A549 (cell line): ENCODE measurements around the gene RNF213. TPM values are rescaled to one million over a fixed set of nuclear protein-coding genes. Genes with fewer than 3 reads are reported as not detected.

ENCODE experiments used
- ATAC-seq, 2 experiments: fragments of 200-7000 bp in 1 of 2; fragments of >200 bp in 1 of 2; cut with Nextera tagmentation in 1 of 2; cut with Tn5 transposase in 1 of 2; 3 replicates each; pipeline versions ENCODE4 v1.8.0 to v1.9.1; 2018 to 2020; ENCODE audit warnings: mild to moderate bottlenecking in 1 of 2, moderate library complexity in 1 of 2
- CTCF ChIA-PET: fragments of 300-600 bp; sonication (Branson Sonifier 250); formaldehyde crosslinking; extraction: SDS; loops from one replicate; lab custom pipeline; 2021; ENCODE audit warnings: antibody characterized with exemption, inconsistent platforms; lab: Yijun Ruan, JAX
- POLR2A ChIA-PET: fragments of 350-600 bp; formaldehyde crosslinking; extraction: SDS; loops from one replicate; lab custom pipeline; 2021; ENCODE audit warnings: antibody characterized with exemption, inconsistent platforms; lab: Yijun Ruan, JAX
- DNase-seq, 2 experiments: peaks; one replicate each; pipeline versions ENCODE4 v3.0.0 to v3.0.0-alpha.2; 2011 to 2016; ENCODE audit warnings: low read depth in 1 of 2, low spot score in 1 of 2
- FAIRE-seq: peaks from 2 replicates; lab custom pipeline; 2011; peaks lifted over from hg19 to GRCh38; lab: Jason Lieb, UNC
- H3K27ac ChIP-seq, 2 experiments: fragments of >200 bp; sonication (Bioruptor Twin); formaldehyde crosslinking; 3 replicates each; pipeline ENCODE4 v1.5.1; 2016 to 2017
- H3K4me1 ChIP-seq: fragments of >200 bp; sonication (Bioruptor Twin); formaldehyde crosslinking; 3 replicates; pipeline ENCODE4 v1.6.1; 2016
- H3K4me2 ChIP-seq: fragments of >200 bp; sonication (Bioruptor Twin); formaldehyde crosslinking; 3 replicates; pipeline ENCODE4 v1.6.1; 2016
- H3K4me3 ChIP-seq: fragments of >200 bp; sonication (Bioruptor Twin); formaldehyde crosslinking; 3 replicates; pipeline ENCODE4 v1.5.1; 2016
- H3K9me3 ChIP-seq: fragments of >200 bp; sonication (Bioruptor Twin); formaldehyde crosslinking; 3 replicates; pipeline ENCODE4 v1.6.1; 2016
- CBX2 ChIP-seq: fragments of 200-600 bp; sonication (generic); IDR thresholded peaks from 2 replicates; pipeline ENCODE4 v1.6.1; 2016; ENCODE audit warnings: low read depth, mild to moderate bottlenecking, borderline replicate concordance
- CBX8 ChIP-seq: fragments of 200-600 bp; sonication (generic); IDR thresholded peaks from 2 replicates; pipeline ENCODE4 v1.6.1; 2016
- CEBPB ChIP-seq, 2 experiments: fragments of >200 bp in 1 of 2; sonication (Bioruptor Twin) in 1 of 2; formaldehyde crosslinking in 1 of 2; IDR thresholded peaks; 2 replicates each; pipeline ENCODE4 v1.6.1; 2012 to 2016
- CHD2 ChIP-seq: fragments of 150-350 bp; IDR thresholded peaks from 2 replicates; pipeline ENCODE4 v1.6.1; 2014; ENCODE audit warnings: low read length; ENCODE audit not compliant: partially characterized antibody
- EHF ChIP-seq: fragments of 250-450 bp; sonication (Bioruptor Pico); IDR thresholded peaks from 2 replicates; pipeline ENCODE4 v1.5.0; 2020; ENCODE audit warnings: mild to moderate bottlenecking
- EP300 ChIP-seq, 2 experiments: fragments of >200 bp; sonication (Bioruptor Twin); formaldehyde crosslinking; IDR thresholded peaks; 2 replicates in 1 of 2; 3 replicates in 1 of 2; pipeline ENCODE4 v1.6.1; 2016 to 2017
- FOXS1 ChIP-seq: fragments of 250-450 bp; sonication (Bioruptor Pico); IDR thresholded peaks from 2 replicates; pipeline ENCODE4 v1.5.0; 2020; ENCODE audit warnings: mild to moderate bottlenecking, moderate library complexity
- GATA3 ChIP-seq: IDR thresholded peaks from 2 replicates; pipeline ENCODE4 v1.6.1; 2012; ENCODE audit warnings: borderline replicate concordance
- HDAC2 ChIP-seq: fragments of 200-600 bp; sonication (generic); IDR thresholded peaks from 2 replicates; pipeline ENCODE4 v1.6.1; 2016
- HOXA7 ChIP-seq: fragments of 250-450 bp; sonication (Bioruptor Pico); IDR thresholded peaks from 2 replicates; pipeline ENCODE4 v1.5.0; 2020; ENCODE audit warnings: mild to moderate bottlenecking, moderate library complexity
- HOXB13 ChIP-seq: fragments of 250-450 bp; sonication (Bioruptor Pico); IDR thresholded peaks from 2 replicates; pipeline ENCODE4 v1.5.0; 2020; ENCODE audit warnings: low read depth, mild to moderate bottlenecking, moderate library complexity
- MAZ ChIP-seq: fragments of 150-350 bp; IDR thresholded peaks from 2 replicates; pipeline ENCODE4 v1.6.1; 2014; ENCODE audit warnings: antibody characterized with exemption, low read depth, low read length, borderline replicate concordance
- MYC ChIP-seq: IDR thresholded peaks from 2 replicates; pipeline ENCODE4 v1.6.1; 2012; ENCODE audit warnings: mild to moderate bottlenecking, inconsistent platforms, low read length, improper control_type of control experiment, borderline replicate concordance
- NR3C1 ChIP-seq: fragments of >200 bp; sonication (Bioruptor Twin); formaldehyde crosslinking; IDR thresholded peaks from 3 replicates; pipeline ENCODE4 v1.6.1; 2017
- POLR2AphosphoS2 ChIP-seq: conservative IDR thresholded peaks from 2 replicates; pipeline ENCODE4 v1.6.1; 2012; ENCODE audit warnings: low read length, improper control_type of control experiment, inconsistent platforms
- RAD21 ChIP-seq, 2 experiments: fragments of >200 bp in 1 of 2; sonication (Bioruptor Twin) in 1 of 2; formaldehyde crosslinking in 1 of 2; IDR thresholded peaks in 1 of 2; conservative IDR thresholded peaks in 1 of 2; 2 replicates in 1 of 2; 3 replicates in 1 of 2; pipeline ENCODE4 v1.6.1; 2012 to 2018; ENCODE audit warnings: inconsistent platforms in 1 of 2
- RFX5 ChIP-seq: fragments of 450-650 bp; IDR thresholded peaks from 2 replicates; pipeline ENCODE4 v1.7.1; 2014; ENCODE audit warnings: antibody characterized with exemption, mild to moderate bottlenecking, moderate library complexity
- RNF2 ChIP-seq: fragments of 200-600 bp; sonication (generic); IDR thresholded peaks from 2 replicates; pipeline ENCODE4 v1.6.1; 2016; ENCODE audit warnings: low read depth, mild to moderate bottlenecking, antibody characterized with exemption, moderate library complexity, borderline replicate concordance
- ZSCAN20 ChIP-seq: fragments of 250-450 bp; sonication (Bioruptor Pico); IDR thresholded peaks from 2 replicates; pipeline ENCODE4 v1.8.0; 2022; ENCODE audit warnings: mild to moderate bottlenecking, moderate library complexity
- WGBS: methylation state at CpG from one replicate; pipeline ENCODE4 v1.1.6; 2017; ENCODE audit errors: missing lambda C conversion rate; 5-methylcytosine and 5-hydroxymethylcytosine counted together
- polyA plus RNA-seq, 4 experiments: library from polyadenylated mRNA; depleted of rRNA in 3 of 4; stranded (reverse); fragments of >200 nt; fragmentation: RNase III in 1 of 4; extraction: RNeasy Plus Mini Kit Qiagen cat#74134 plus additional on column Dnase treatment in 1 of 4; gene quantifications; 2 replicates in 3 of 4; 3 replicates in 1 of 4; pipeline ENCODE4 v1.2.3, GENCODE V29; 2011 to 2017
- TF ChIP-seq, protein P1 (sequence below): fragments of 250-450 bp; sonication (Bioruptor Pico); IDR thresholded peaks from 2 replicates; pipeline ENCODE4 v1.5.0; 2020; ENCODE audit warnings: low read depth, mild to moderate bottlenecking, moderate library complexity
- TF ChIP-seq, protein P2 (sequence below): IDR thresholded peaks from 2 replicates; pipeline ENCODE4 v1.6.1; 2012
- TF ChIP-seq, protein P3 (sequence below): fragments of 450-650 bp; IDR thresholded peaks from 2 replicates; pipeline ENCODE4 v1.6.1; 2014; ENCODE audit warnings: antibody characterized with exemption

The RNF213 gene
- polyA plus RNA-seq, 2 of the 4 experiments (the other 2 are of a cell fraction), result 59.1 to 127 TPM

DNA sequence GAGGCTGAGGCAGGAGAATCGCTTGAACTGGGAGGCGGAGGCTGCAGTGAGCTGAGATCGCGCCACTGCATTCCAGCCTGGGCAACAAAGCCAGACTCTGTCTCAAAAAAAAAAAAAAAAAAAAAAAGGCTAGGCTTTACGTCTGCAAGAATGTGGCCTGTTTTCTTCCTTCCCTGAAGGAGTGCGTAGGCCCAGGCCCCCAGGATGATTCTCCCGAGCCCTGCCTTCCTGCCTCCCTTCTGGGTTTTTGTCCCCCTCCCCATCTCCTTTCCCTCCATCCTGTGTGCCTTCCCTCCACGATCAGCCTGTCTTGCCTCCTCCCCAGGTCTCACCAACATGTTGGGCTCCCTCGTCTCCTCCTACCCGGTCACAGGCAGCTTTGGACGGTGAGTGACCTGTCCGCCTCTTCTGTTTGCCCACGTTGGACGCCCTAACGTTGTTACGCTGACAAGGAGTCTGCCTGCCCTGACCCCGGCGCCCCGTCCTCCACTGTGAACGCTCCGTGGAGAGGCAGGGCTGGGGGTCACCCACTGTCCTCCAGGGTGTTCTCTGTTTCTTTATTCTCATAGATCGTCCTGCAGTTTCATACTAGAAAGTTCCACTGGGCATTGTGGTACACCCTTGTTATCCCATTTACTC, 15.7 kb upstream of the RNF213 start:
- CTCF ChIA-PET, result interaction anchor here (0.6 to 1.6 kb wide), 8 partner anchors 41 to 237 kb away, joined by 3 to 8 read pairs (median 4); partner anchors contain the start of gene GAA
- FAIRE-seq (no peak), ATAC-seq (no peak), DNase-seq (no peak)
- WGBS, result 93% methylated on average over 22 of the region's 22 CpGs
- Histone ChIP-seq H3K4me1 (0 out of 3 replicates have a peak, but pooled peaks cover 4% of the 10 kb centered on the region), H3K27ac (no peak overlapping the region), H3K9me3 (no peaks in the 10 kb centered on the region), H3K4me2 (no peak overlapping the region), H3K4me3 (no peak overlapping the region)
- TF ChIP-seq, protein P1, sequence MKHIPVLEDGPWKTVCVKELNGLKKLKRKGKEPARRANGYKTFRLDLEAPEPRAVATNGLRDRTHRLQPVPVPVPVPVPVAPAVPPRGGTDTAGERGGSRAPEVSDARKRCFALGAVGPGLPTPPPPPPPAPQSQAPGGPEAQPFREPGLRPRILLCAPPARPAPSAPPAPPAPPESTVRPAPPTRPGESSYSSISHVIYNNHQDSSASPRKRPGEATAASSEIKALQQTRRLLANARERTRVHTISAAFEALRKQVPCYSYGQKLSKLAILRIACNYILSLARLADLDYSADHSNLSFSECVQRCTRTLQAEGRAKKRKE, result no peak
- TF ChIP-seq GATA3, result no peak
- no peak for TF ChIP-seq CBX8
- TF ChIP-seq HDAC2, result no peak
- TF ChIP-seq FOXS1 (CRISPR knock-in tag), result no peak
- POLR2A ChIA-PET, result interaction anchor here (0.6 kb wide), 1 partner anchor 143 kb away, joined by 3 read pairs; no protein-coding TSS in a partner anchor

DNA sequence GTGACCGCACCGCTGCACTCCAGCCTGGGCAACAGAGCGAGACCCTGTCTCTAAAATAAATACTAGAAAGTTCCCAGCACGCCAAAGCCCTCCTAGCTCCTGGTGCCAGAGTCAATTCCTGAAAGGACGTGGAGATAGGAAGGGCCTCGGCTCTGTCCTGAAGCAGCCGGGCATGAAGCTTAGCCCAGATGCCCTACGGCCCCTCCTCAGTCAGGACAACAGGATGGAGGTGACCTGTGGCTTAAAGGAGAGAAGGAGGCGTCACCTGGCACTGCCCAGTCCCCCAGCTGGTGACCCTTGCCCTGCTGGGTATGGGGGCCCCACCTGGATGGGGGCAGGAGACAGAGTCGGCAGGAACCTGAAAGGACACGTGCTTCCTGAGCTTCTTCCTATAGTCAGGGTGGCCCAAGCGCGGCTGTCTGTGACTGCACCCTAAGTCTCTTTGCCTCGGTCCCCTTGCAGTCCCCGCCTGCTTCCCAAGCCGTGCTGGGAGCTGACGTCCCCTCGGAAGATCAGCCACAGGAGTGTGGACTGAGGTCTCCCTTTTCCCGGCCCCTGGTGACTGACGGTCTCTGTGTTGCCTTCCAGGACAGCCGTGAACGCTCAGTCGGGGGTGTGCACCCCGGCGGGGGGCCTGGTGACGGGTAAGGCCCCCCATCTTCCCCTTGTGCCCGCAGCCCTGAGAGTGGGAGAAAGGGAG, 14.9 kb upstream of the RNF213 start:
- ATAC-seq, result no peak
- POLR2A ChIA-PET, result no interaction called here
- no peak for TF ChIP-seq POLR2AphosphoS2
- TF ChIP-seq NR3C1, result no peak
- no peak for TF ChIP-seq RFX5
- TF ChIP-seq, protein P2, sequence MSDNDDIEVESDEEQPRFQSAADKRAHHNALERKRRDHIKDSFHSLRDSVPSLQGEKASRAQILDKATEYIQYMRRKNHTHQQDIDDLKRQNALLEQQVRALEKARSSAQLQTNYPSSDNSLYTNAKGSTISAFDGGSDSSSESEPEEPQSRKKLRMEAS, result no peak
- no peak for TF ChIP-seq HOXB13 (CRISPR knock-in tag)
- TF ChIP-seq, protein P3, sequence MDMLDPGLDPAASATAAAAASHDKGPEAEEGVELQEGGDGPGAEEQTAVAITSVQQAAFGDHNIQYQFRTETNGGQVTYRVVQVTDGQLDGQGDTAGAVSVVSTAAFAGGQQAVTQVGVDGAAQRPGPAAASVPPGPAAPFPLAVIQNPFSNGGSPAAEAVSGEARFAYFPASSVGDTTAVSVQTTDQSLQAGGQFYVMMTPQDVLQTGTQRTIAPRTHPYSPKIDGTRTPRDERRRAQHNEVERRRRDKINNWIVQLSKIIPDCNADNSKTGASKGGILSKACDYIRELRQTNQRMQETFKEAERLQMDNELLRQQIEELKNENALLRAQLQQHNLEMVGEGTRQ, result no peak
- no peak for TF ChIP-seq EHF (CRISPR knock-in tag)
- TF ChIP-seq MYC, result no peak
- no peak for TF ChIP-seq RAD21 (conservative IDR thresholded peaks at IDR 0.05 in 1 of 2, IDR thresholded peaks at IDR 0.05 in 1 of 2)
- FAIRE-seq, result no peak
- Histone ChIP-seq H3K4me1 (0 out of 3 replicates have a peak, but pooled peaks cover 4% of the 10 kb centered on the region), H3K9me3 (no peaks in the 10 kb centered on the region), H3K27ac (no peak overlapping the region), H3K4me2 (no peak overlapping the region), H3K4me3 (no peak overlapping the region)
- WGBS, result 91% methylated on average over 22 of the region's 27 CpGs
- CTCF ChIA-PET, result interaction anchor here (0.8 to 1.4 kb wide), 3 partner anchors 41 to 144 kb away, joined by 3 to 4 read pairs (median 3); partner anchors contain the start of gene GAA
- DNase-seq, result no peak

DNA sequence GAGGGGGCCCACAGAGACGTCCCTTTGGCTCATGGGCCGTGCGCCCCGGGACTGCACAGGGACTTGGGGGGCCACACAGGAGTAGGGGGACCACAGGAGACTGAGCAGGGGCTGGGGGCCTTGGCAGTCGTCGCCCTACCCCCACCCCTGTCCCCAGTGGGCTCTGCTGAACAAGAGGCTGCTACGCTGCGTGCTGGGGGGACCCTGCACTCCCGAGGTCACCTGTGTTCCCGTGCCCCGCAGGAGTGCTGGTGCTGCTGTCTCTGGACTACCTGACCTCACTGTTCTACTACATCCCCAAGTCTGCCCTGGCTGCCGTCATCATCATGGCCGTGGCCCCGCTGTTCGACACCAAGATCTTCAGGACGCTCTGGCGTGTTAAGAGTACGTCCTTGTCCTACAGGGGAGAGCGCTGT, 14.4 kb upstream of the RNF213 start:
- TF ChIP-seq GATA3, result no peak
- TF ChIP-seq RNF2, result no peak
- TF ChIP-seq CHD2, result no peak
- no peak for TF ChIP-seq ZSCAN20
- TF ChIP-seq FOXS1 (CRISPR knock-in tag), result no peak
- TF ChIP-seq CBX8, result no peak
- TF ChIP-seq, protein P3, result no peak
- no peak for TF ChIP-seq MAZ
- no peak for TF ChIP-seq CEBPB (IDR thresholded peaks at IDR 0.05)
- no peak for TF ChIP-seq HOXA7 (CRISPR knock-in tag)
- TF ChIP-seq CBX2, result no peak
- TF ChIP-seq EP300 (IDR thresholded peaks at IDR 0.05), result no peak
- Histone ChIP-seq H3K27ac (no peak overlapping the region), H3K4me3 (no peak overlapping the region), H3K4me2 (no peak overlapping the region), H3K9me3 (no peaks in the 10 kb centered on the region), H3K4me1 (0 out of 3 replicates have a peak, but pooled peaks cover 4% of the 10 kb centered on the region)
- 90% methylated on average over 18 of the region's 19 CpGs for WGBS
- no peak for ATAC-seq
- ChIA-PET POLR2A (no interaction called here), CTCF (interaction anchor here (1.1 to 1.4 kb wide), 2 partner anchors 42 to 45 kb away, joined by 3 read pairs; no protein-coding TSS in a partner anchor)
- no peak for DNase-seq
- FAIRE-seq, result no peak
